ENCODE data around the gene CAPN2. TPM values are rescaled to one million over a fixed set of nuclear protein-coding genes. Genes with fewer than 3 reads are reported as not detected.
"Not testable (repeated sequence)": the region's sequence is repeated elsewhere in the genome, so short reads cannot be mapped to it uniquely, and the experiment has no call there.

Gene CAPN2
- total RNA-seq, 1 donor from 2014 or later: 120 TPM

GRCh38 chr1:223739366-223740037 lies 27.2 kb downstream of the CAPN2 start:
- no peak overlapping the region for H3K4me3 Mint-ChIP-seq
- H3K27ac Mint-ChIP-seq: peak overlapping the region; percentile 93
- H3K9me3 Mint-ChIP-seq: no peaks in the 10 kb centered on the region
- TF ChIP-seq CTCF (conservative IDR thresholded peaks at IDR 0.05): no peak
- peaks cover 15% of the 10 kb centered on the region for H3K36me3 Mint-ChIP-seq
- no peaks in the 10 kb centered on the region for H3K27me3 Mint-ChIP-seq
- H3K4me1 Mint-ChIP-seq (ENCODE audit: unreplicated experiment): peaks cover 14% of the 10 kb centered on the region
- no peak for DNase-seq (ENCODE audit: extremely low spot score, unreplicated experiment)

- peaks cover 14% of the 10 kb centered on the region for H3K4me1 Mint-ChIP-seq (ENCODE audit: unreplicated experiment)
- not testable (repeated sequence) for H3K27me3 Mint-ChIP-seq; DNase-seq (ENCODE audit: extremely low spot score, unreplicated experiment); H3K4me3 Mint-ChIP-seq; H3K9me3 Mint-ChIP-seq
- H3K36me3 Mint-ChIP-seq: peaks cover 15% of the 10 kb centered on the region
- H3K27ac Mint-ChIP-seq: peak overlapping the region; percentile 93
Observed at GRCh38 chr1:223740038-223740736, 27.8 kb downstream of the CAPN2 start.

- no peak overlapping the region for H3K4me3 Mint-ChIP-seq
- DNase-seq (ENCODE audit: extremely low spot score, unreplicated experiment): no peak
- peaks cover 18% of the 10 kb centered on the region for H3K36me3 Mint-ChIP-seq
- peak overlapping the region; percentile 79 for H3K27ac Mint-ChIP-seq
- H3K9me3 Mint-ChIP-seq: no peaks in the 10 kb centered on the region
- H3K27me3 Mint-ChIP-seq: no peaks in the 10 kb centered on the region
- peaks cover 14% of the 10 kb centered on the region for H3K4me1 Mint-ChIP-seq (ENCODE audit: unreplicated experiment)
- TF ChIP-seq CTCF (conservative IDR thresholded peaks at IDR 0.05): no peak
Observed at GRCh38 chr1:223741861-223742260, 29.5 kb downstream of the CAPN2 start.

- H3K4me1 Mint-ChIP-seq (ENCODE audit: unreplicated experiment): peaks cover 7% of the 10 kb centered on the region
- no peaks in the 10 kb centered on the region for H3K9me3 Mint-ChIP-seq
- no peak for DNase-seq (ENCODE audit: extremely low spot score, unreplicated experiment)
- peaks cover 21% of the 10 kb centered on the region for H3K36me3 Mint-ChIP-seq
- TF ChIP-seq CTCF (conservative IDR thresholded peaks at IDR 0.05): no peak
- no peak overlapping the region for H3K4me3 Mint-ChIP-seq
- no peaks in the 10 kb centered on the region for H3K27me3 Mint-ChIP-seq
- no peak overlapping the region for H3K27ac Mint-ChIP-seq
Observed at GRCh38 chr1:223742856-223743517, 30.6 kb downstream of the CAPN2 start.

GRCh38 chr1:223745731-223746130 lies 33.4 kb downstream of the CAPN2 start:
- no peak for TF ChIP-seq CTCF (conservative IDR thresholded peaks at IDR 0.05)
- Mint-ChIP-seq H3K36me3 (peaks cover 23% of the 10 kb centered on the region), H3K27ac (no peak overlapping the region), H3K27me3 (no peaks in the 10 kb centered on the region), H3K9me3 (no peaks in the 10 kb centered on the region), H3K4me3 (no peak overlapping the region), H3K4me1 (ENCODE audit: unreplicated experiment) (peaks cover 11% of the 10 kb centered on the region)
- no peak for DNase-seq (ENCODE audit: extremely low spot score, unreplicated experiment)

GRCh38 chr1:223747838-223748335 lies 35.5 kb downstream of the CAPN2 start:
- no peak for DNase-seq (ENCODE audit: extremely low spot score, unreplicated experiment)
- peaks cover 11% of the 10 kb centered on the region for H3K4me1 Mint-ChIP-seq (ENCODE audit: unreplicated experiment)
- no peak overlapping the region for H3K27ac Mint-ChIP-seq
- no peak overlapping the region for H3K4me3 Mint-ChIP-seq
- no peak for TF ChIP-seq CTCF (conservative IDR thresholded peaks at IDR 0.05)
- no peaks in the 10 kb centered on the region for H3K9me3 Mint-ChIP-seq
- H3K27me3 Mint-ChIP-seq: no peaks in the 10 kb centered on the region
- H3K36me3 Mint-ChIP-seq: peaks cover 30% of the 10 kb centered on the region

Data from type B pancreatic cell (in vitro differentiated cells).